Measurements from ENCODE around the gene PARVB.

PARVB gene

DNA sequence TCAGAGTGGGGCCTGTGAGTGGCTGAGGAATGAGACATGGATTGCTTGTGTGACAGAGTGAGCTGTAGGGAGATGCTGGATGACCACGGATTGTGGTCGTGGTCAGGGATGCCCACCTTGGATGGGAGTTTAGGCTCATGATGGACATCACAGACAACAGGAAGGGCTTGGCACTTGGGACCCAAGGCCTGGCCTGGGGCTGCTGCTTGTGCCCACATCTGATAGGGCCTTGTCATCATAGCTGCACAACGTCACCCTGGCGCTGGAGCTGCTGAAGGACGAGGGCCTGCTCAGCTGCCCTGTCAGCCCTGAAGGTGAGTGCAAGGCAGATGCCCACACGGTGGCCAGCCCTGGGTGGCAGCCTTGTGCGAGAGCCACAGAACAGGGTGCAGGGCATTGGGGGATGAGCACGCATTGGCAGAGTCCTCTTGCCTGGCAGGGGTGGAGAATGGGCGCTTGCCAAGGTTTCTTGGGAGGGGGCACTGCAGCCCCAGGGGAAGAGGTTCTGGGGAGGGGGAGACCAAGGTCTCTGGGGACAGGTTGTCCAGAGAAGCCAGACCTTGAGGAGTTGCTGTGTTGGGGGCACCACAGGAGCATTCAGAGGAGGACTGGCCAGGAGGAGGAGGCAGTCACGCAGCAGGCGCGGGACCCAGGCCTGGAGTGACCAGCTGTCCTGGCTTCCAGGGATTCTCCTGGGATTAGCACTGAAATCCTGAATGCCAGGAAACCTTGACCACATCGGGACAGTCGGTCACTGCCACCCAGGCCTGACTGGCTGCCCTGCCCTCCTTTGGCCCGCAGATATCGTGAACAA, 181.6 kb downstream of the PARVB start:
- DNase-seq: no peak

DNA sequence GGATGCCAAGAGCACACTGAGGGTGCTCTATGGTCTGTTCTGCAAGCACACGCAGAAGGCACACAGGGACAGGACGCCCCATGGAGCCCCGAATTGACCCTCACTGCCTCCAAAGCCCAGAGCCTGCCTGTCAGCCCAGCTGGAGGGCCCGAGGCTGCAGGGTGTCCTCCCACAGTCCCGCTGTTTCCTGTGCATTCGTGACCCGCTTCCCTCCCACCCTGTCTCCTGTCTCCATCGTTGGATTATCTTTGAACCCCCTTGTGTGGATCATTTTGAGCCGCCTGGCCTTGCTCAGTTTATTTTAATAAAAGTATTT, 182.2 kb downstream of the PARVB start:
- DNase-seq: no peak

DNA sequence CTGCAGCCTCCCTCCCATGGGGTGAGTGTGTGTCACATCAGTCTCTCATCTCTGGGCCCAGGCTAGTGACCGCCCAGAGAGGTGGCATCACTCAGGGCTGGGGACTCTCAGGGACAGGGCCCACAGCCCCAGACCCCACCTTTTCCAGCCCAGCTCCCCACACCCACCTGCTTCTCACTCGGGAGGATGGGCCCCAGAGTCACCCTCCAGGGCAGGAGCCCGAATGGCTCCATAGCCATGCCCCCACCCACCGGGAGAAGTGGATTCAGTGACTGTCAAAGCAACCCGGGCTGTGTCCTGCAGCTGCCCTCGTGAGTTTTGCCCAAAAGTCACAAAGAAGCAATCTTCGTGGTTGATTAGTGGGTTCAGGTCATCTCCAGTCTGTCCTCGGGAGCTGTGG, 182.6 kb downstream of the PARVB start:
- DNase-seq: no peak

DNA sequence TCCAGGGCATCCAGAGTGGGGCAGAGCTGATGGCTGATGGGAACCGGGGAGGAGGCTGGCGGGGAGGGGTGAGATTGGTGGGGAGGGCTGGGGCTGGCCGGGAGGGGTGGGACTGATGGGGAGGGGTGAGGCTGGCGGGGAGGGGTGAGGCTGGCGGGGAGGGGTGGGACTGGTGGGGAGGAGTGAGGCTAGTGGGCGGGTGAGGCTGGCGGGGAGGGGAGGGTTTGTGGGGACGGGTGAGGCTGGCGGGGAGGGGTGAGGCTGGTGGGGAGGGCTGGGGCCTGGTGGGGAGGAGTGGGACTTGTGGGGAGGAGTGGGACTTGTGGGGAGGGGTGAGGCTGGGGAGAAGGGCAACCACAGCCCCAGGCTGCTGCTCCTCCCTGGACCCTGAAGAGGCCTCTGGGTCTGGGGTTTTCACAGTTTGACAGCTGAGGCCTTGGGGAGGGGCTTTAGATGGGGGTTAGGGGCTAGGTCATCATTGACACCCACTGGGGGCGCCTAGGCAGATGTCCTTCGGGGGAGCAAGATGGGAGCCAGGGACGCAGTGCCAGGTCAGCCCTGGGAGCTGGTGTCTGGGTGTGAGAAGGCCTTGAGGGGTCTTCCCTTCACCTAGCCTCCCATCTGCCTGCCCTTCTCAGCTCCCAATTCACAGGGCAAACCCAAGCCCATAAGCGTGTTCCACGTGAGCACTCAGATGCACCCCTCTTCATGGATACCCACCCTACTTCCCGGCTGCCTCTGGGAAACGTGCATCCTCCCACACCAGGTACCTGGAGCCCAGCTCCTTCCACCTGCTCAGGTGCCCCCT, 183.3 kb downstream of the PARVB start:
- DNase-seq: no peak

DNA sequence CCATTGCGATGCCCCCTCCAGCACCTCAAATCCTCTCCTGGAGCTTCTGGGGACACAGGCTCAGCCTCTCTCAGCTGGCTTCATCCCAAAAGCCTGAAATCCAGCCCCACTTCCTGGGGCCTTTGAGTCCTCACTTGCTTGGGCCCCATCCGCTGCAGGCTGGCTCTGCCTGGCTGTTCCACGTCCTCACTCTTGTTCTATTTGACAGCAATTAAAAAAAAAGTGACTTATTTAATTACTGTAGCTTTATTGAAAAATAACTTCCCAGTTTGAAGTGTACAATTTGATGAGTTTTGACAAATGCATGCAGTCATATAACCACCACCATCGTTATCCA, 183.8 kb downstream of the PARVB start:
- DNase-seq: no peak

DNA sequence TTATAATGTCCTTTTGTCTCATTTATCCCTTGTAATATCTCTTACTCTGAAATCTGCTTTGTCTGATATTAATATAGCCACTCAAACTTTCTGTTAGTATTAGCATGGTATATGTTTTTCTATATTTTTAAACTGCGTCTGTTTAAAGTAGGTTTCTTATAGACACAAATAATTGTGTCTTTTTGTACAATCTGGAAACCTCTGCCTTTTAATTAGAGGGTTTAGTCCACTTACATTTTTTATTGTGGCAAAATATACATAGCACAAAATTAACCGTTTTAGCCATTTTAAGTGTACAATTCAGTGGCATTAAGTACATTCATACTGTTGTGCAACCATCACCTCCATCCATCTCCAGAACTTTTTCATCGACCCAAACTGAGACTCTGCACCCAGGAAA, 185.2 kb downstream of the PARVB start:
- DNase-seq: no peak

DNA sequence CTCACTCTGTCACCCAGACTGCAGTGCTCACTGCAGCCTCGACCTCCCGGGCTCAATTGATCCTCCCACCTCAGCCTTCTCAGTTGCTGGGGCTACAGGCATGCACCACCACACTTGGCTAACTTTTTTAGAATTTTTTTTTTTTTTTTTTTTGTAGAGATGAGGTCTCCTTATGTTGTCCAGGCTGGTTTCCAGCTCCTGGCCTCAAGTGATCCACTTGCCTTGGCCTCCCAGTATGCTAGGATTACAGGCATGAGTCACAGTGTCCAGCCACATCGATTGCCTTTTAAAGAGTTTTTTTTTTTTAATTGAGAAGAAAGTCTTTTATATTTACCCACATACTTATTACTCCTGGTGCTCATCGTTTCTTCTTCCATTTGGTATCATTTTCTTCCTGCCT, 186.6 kb downstream of the PARVB start:
- no peak for DNase-seq

DNA sequence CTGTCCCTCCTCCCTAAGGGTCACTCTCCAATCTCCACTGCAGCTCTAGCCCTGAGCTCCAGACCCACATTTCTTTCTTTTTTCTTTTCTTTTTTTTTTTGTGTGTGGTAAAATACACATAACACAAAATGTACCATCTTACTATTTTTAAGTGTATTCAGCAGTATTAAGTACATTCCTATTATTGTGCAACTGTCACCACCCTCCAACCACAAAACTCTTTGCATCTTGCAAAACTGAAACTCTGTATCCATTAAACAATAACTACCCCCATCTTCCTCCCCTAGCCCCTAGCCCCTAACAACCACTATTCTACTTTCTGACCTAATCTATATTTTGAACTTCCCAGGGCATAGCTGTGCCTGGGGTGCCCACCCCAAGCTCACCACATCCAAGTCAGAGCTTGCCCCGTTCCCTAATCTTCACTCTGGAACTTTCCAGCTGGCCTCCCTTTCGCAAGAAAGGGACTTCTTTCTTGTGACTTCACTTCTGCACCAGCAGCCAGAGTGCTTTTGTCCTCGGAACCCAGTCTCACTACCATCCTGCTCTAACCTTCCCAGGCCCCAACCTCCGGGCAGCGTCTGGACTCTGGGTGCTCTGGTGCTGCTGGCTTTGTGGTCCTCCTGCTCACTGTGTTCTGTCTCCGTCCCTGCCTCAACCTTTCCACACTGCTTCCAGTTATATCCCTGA, 187.3 kb downstream of the PARVB start:
- DNase-seq: no peak

DNA sequence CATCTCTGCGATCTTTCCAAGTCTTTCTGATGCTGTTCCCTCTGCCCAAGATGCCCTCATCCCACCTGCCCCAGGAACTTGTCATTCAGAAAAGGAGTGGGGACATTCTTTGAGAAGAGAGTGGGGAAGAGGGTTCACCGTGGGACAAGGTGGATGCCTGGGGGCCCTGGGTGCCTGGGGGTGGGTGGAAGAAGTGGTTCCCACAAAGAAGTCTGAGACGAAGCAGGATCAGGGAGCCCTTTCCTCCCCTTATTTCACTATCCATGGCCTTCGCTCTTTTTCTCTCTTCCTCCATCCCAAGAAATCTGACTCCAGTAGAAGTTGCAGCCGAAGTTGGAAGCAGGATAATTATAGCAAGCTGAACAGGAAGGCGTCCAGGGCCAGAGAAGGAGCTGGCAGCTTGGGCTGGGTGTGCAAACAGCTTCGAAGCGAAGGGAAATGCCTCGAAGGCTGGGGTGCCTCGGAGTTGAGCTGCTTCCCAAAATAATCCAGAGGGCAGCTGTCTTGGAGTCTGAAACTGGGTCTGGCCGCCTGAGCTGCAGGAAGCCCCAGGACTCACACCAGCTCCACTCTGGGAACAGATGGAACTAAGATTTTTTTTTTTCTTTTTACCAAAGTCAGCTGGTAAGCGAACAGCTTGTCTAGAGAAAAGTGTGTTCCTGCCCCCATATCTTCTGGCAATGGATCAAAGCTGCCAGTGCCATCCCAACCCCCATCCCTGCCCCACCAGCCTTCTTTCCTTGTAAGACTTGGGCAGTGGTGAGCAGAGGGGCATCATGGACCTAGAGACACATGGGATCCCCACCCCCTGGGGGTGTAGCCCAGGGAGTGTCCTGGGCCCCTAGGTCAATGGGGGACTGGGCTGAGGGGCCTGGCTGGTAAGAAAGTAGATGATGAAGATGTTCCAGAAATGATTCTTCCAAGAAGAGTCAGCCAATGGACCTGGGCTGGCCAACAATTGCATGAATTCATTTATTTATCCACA, 188.1 kb downstream of the PARVB start:
- no peak for DNase-seq

DNA sequence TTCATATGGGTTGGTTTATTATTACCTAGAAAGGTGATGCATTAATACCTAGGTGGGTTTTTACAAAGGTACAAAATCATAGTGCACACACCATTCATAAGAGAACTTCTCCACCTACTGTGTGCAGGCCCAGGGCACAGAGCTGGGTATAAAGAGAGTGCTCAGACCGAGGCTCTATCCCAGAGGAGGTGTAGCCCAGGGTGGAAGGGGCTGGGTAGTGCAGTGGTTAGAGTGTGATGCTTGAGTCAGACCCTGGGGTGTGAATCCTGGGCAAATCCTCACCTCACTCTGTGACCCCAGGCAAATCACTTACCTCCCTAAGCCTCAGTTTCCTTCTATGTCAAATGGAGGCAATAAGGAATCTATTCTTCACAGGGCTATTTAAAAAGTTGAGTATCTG, 188.8 kb downstream of the PARVB start:
- no peak for DNase-seq

DNA sequence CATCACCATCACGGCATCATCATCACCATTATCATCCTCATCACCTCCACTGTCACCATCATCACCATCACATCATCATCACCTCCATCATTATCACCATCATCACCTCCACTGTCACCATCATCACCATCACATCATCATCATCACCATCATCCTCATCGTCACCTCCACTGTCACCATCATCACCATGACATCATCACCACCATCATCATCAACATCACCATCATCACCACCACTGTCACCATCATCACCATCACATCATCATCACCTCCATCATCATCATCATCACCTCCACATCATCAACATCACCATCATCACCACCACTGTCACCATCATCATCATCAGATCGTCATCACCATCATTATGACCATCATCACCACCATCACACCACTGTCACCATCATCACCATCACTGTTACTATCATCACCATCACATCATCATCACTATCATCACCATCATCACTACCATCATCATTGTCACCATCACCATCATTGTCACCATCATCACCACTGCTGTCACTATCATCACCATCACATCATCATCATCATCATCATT, 189.5 kb downstream of the PARVB start:
- DNase-seq: no peak

DNA sequence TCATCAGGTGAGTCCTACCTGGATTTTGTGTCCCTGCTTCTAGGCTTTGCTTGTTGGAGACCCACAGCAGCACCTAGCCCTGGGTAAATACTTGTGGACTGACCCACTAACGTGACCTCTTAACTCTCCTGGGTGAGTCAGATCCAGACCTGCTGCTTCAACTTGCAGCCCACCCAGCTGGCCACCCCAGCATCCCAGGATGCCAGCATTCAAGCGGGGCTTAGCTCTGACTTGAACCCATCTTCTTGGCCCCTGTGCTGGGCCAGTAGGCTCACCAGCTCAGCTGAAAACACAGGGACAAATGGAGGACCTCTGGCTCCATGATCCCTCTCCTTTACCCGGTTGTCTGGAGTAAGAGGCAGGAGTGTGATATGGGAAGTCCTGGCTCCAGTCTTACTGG, 190.1 kb downstream of the PARVB start:
- no peak for DNase-seq

DNA sequence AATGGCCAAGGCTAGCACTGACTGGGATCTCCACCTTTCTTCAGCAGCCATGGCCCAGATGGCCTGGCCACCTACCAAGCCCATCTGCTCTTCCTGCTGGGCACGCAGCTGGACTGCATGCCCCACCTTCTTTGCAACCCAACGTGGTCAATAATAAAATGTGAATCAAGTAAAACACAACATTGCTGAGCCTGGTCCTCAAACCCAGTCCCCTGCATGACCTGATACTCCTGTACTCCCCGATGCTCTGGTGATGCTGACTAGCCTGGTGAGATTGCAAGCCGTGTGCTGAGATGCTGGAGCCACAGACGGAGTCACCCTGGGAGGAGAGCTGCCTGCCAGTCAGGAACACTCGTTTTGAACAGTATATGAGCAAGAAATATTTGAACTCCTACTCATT, 190.7 kb downstream of the PARVB start:
- DNase-seq: no peak

DNA sequence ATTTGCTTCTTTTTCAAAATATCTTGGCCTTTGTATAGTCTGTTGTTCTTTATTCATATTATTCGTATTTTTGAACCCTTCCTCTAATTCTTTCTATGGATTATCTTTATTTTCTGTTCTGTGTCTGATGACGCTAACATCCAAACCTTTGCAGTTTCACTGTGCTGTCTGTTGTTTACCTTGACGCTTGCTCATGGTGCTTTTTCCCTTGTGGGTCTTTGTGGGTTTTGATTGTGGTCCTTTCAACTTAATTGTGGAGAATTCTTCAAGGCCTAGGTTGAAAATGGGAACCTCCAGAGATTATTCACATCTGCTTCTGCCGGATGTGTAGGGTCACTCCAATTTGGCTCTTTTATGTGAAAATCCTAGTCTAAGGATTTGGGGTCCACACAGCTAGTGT, 191.2 kb downstream of the PARVB start:
- no peak for DNase-seq

DNA sequence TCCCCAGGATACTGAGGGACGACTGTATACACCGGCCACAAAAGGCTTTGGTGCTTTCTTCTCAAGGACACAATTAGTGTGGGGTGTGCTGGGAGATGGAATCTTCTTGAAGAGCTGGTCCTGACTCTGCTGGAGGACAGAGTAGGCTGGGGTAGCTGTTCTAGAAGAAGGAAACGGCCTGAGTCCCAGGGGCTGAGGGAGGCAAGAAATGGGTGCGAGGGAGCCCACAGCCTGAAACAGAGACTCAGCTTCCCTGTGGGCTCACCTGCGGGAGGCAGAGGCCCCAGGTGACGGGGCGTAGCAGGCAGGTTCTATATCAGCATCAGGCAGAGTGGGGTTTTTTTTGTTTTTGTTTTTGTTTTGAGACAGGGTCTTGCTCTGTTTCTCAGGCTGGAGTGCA, 193.2 kb downstream of the PARVB start:
- DNase-seq: no peak

DNA sequence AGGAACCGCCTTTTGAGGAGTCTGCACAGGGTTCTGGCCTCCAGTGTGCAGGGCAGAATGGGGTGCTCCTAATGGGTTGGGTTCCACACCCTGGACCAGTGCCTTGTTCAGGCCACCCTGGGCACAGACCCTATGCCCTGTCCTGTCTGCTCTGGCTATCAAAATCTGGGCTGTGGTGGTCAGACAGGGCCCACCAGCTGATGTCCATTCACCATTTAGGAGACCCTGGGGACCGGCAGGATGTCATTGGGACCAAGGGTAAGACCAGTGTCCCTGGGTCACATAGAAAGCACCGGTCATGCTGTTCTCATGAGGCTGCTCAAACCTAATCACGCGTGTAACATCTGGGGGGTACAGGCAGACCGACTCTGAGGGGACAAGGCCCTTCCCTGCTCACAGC, 194.0 kb downstream of the PARVB start:
- DNase-seq: no peak

DNA sequence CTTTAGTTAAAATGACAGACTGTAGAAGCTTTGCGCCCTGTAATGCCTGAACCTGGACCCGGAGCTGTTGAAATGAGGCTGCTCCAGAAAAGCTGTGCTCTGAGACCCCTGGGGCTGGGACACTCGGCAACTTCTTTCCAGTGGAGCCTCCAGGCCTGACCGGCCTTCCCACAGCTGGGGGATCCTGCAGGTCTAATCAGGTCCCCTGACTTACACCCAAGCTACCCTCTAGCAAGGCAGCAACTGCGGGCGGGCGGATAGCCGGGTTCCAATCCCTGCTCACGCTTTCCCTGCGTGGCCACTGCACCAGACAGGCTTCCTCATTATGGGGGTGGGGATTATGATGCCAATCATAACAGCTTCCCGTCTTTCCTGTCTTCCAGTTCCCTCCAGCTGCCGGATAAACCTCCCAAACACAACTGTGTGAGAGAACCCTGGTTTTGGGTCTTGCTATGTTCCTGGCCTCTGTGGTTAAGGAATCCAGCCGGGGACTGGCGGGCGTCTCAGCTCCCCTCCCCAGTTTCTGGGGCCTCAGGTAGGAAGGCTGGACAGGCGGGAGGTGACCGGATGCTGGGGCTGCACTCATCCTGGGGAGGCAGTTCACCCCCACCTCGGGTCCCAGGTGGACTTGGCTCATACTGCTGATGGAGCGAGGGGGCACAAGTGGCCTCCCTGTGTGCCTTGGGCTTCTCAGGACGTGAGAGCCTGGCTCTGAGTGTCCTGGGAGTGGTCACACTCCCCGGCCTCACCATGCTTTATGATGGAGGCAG, 195.2 kb downstream of the PARVB start:
- no peak for DNase-seq

DNA sequence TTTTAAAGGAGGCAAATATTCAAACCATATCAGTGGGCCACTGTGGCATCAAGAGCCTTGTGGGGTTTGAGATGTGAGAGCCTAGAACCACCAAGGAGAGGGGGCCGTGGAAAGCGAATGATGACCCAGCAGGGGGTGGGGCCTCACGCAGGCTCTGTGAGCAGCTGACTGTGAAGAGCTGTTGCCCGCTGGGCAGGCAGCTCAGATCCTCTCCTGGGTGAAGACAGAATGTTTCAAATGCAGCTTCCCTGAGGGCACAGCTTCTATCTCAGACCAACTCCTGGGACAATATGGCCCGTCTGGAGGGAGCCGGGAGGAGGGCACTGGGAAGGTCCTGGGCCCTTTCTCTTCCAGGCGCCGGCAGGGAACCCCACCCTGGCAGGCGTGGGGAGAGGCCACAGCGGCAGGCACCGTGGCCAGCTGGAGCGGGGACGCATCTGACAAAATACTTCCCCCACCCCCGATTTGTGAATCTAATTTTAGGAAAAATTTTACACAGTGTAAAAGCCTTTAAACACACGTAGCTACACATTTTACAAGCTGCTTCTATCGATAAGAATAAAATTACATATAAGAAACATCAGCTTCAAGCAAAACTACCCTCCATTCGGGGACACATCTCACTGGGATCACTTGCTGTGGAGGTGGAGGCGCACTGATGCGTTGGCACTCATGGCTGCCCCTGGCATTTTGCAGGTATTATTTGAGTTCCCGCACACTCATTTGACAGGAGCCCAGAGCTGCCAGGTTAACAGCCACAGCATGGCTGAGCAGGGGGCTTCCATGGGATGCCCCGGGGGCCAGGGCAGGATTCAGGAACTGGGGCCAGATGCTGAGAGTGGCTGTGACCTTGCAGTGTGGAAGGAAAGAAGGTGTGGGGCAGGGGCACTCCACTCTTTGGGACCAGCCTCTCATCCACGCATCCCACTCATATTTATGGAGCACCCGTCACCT, 196.9 kb downstream of the PARVB start:
- DNase-seq: no peak

DNA sequence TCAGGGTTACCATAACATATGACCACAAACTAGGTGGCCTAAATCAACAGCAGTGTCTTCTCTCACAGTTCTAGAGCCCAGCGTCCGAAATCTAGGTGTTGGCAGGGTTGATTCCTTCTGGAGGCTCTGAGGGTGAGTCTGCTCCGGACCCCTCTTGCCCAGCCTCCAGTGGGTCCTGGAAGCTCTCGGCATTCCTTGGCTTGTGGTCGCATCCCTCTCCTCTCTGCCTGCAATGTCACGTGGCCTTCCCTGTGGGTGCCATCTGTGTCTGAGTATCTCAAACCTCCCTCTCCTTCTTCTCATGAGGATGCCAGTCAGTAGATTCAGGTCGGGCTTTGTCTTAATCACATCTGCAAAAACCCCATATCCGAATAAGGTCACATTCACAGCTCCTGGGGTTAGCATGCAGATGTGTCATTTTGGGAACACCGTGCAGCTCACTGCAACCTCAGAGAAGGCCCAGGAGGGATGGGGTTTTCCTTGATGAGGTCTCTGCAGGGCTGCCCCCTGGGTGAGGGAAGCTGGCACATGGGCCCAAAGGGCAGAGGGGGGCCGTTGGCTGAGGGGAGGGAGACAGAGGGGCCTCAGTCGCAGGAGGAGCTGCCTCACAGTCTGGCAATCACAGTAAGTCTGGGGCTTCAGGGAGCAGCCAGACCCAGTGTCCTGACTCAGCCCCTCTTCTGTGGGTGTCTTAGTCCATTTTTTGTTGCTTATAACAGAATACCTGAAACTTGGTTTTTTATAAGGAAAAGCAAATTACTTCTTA, 197.8 kb downstream of the PARVB start:
- DNase-seq: no peak

Data from cerebellar nuclear complex (tissue), 1 donor.